ENCODE results near the gene GPNMB. TPM values are rescaled to one million over a fixed set of nuclear protein-coding genes. Genes with fewer than 3 reads are reported as not detected.

GPNMB gene
- total and polyA plus RNA-seq, 2 of the 4 experiments (the other 2 are of a cell fraction), result under 0.01 to 0.14 TPM

DNA sequence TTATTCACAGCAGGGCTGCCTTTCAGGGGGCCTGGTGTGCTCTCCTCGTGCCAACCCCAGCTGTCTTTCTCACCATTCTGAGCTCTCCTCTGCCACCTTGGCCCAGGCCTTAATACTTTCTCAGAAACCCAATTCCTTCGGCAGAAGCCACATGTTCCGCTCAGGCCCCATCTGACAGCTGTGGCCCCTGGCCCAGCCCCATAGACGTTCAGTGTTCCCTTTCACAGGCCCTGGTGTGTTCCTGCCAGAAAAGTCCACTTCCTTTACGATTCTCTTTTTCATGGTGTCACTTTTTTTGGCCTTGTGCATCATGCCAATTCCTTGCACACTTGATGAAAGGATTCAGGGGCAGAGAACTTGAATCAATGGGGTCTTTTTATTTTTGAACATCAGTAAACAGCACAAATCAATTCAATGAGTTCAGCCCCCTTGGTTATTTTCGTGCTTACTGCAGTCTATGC, 15.9 kb upstream of the GPNMB start:
- Histone ChIP-seq H3K4me2 (ENCODE audit: low read depth, low read length) (no peak overlapping the region), H4K5ac (ENCODE audit: low read depth, low read length) (no peak overlapping the region), H3K9me3 (ENCODE audit: control insufficient read depth, insufficient read depth, low read length) (no peaks in the 10 kb centered on the region; the same call in 1 of the 2 replicates), H3K79me1 (ENCODE audit: low read depth in 1 of 2, low read length in 2 of 2) (no peaks in the 10 kb centered on the region), H2AK9ac (replicated peaks; ENCODE audit: low read depth, low read length, poor library complexity) (no peak overlapping the region), H3K14ac (replicated peaks; ENCODE audit: low read depth, low read length) (no peak overlapping the region), H2BK120ac (ENCODE audit: low read depth, low read length) (no peak overlapping the region), H3K23ac (ENCODE audit: low read depth, low read length) (no peak overlapping the region), H3K4me3 (ENCODE audit: insufficient read depth, low read depth, low read length) (no peak overlapping the region), H2BK5ac (ENCODE audit: low read depth, low read length, poor library complexity, severe bottlenecking) (no peak overlapping the region), H2AK5ac (ENCODE audit: low read depth, low read length) (no peak overlapping the region), H3K36me3 (ENCODE audit: control insufficient read depth, insufficient read depth, low read length) (no peaks in the 10 kb centered on the region), H3K4ac (ENCODE audit: low read depth, low read length) (no peak overlapping the region), H3K9me1 (ENCODE audit: insufficient read depth, low read length) (no peaks in the 10 kb centered on the region), H3K27me3 (ENCODE audit: control insufficient read depth, insufficient read depth, low read length) (peaks cover 2% of the 10 kb centered on the region), H2BK20ac (ENCODE audit: low read depth, low read length) (no peak overlapping the region), H4K20me1 (ENCODE audit: insufficient read depth, low read length) (no peaks in the 10 kb centered on the region), H2BK15ac (ENCODE audit: low read depth, low read length) (no peak overlapping the region), H4K91ac (ENCODE audit: insufficient read depth, low read depth, low read length) (no peak overlapping the region), H3K9ac (ENCODE audit: low read depth, low read length) (no peak overlapping the region), H4K8ac (ENCODE audit: low read depth in 2 of 2, low read length in 2 of 2) (no peak overlapping the region), H3K4me1 (ENCODE audit: control insufficient read depth, insufficient read depth, low read length) (no peaks in the 10 kb centered on the region), H3K56ac (ENCODE audit: extremely low read depth, insufficient read depth, low read length) (no peak overlapping the region), H3K27ac (ENCODE audit: insufficient read depth, low read length) (no peak overlapping the region), H2AFZ (replicated peaks; ENCODE audit: low read length, poor library complexity) (no peak overlapping the region), H3K18ac (ENCODE audit: low read depth, low read length) (no peak overlapping the region)
- in situ Hi-C loops (cut with MboI; ENCODE audit: low sequenced_read_pairs) (no loop called here), dilution Hi-C loops (cut with HindIII; ENCODE audit: low sequenced_read_pairs, unreplicated experiment) (no loop called here), intact Hi-C loops (cut with micrococcal nuclease) (no loop called here)
- DNase-seq (no peak), ATAC-seq (ENCODE audit: low read depth) (no peak)
- ChIA-PET POLR2A (ENCODE audit: unreplicated experiment) (no interaction called here), CTCF (no interaction called here)
- no peak for TF ChIP-seq MXI1 (IDR thresholded peaks at IDR 0.05; ENCODE audit: borderline replicate concordance, low read depth, low read length)
- TF ChIP-seq RAD21 (IDR thresholded peaks at IDR 0.05; ENCODE audit: low read length), result no peak
- TF ChIP-seq, protein P1, sequence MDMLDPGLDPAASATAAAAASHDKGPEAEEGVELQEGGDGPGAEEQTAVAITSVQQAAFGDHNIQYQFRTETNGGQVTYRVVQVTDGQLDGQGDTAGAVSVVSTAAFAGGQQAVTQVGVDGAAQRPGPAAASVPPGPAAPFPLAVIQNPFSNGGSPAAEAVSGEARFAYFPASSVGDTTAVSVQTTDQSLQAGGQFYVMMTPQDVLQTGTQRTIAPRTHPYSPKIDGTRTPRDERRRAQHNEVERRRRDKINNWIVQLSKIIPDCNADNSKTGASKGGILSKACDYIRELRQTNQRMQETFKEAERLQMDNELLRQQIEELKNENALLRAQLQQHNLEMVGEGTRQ (IDR thresholded peaks at IDR 0.05; ENCODE audit: low read depth, low read length), result no peak
- no peak for TF ChIP-seq NFE2L2 (IDR thresholded peaks at IDR 0.05; ENCODE audit: low read depth, low read length)
- no peak for TF ChIP-seq FOS (IDR thresholded peaks at IDR 0.05; ENCODE audit: low read depth, low read length)
- TF ChIP-seq RFX5 (IDR thresholded peaks at IDR 0.05; ENCODE audit: low read depth, low read length), result no peak
- no peak for TF ChIP-seq MAFK (IDR thresholded peaks at IDR 0.05; ENCODE audit: low read depth, low read length)
- TF ChIP-seq CHD1 (IDR thresholded peaks at IDR 0.05; ENCODE audit: low read depth, low read length), result no peak
- TF ChIP-seq, protein P2, sequence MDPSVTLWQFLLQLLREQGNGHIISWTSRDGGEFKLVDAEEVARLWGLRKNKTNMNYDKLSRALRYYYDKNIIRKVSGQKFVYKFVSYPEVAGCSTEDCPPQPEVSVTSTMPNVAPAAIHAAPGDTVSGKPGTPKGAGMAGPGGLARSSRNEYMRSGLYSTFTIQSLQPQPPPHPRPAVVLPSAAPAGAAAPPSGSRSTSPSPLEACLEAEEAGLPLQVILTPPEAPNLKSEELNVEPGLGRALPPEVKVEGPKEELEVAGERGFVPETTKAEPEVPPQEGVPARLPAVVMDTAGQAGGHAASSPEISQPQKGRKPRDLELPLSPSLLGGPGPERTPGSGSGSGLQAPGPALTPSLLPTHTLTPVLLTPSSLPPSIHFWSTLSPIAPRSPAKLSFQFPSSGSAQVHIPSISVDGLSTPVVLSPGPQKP (IDR thresholded peaks at IDR 0.05; ENCODE audit: borderline replicate concordance, low read depth, low read length), result no peak
- no peak for TF ChIP-seq RCOR1 (IDR thresholded peaks at IDR 0.05; ENCODE audit: insufficient replicate concordance, low read length)
- TF ChIP-seq SMC3 (IDR thresholded peaks at IDR 0.05; ENCODE audit: low read depth, low read length), result no peak
- TF ChIP-seq, protein P3, sequence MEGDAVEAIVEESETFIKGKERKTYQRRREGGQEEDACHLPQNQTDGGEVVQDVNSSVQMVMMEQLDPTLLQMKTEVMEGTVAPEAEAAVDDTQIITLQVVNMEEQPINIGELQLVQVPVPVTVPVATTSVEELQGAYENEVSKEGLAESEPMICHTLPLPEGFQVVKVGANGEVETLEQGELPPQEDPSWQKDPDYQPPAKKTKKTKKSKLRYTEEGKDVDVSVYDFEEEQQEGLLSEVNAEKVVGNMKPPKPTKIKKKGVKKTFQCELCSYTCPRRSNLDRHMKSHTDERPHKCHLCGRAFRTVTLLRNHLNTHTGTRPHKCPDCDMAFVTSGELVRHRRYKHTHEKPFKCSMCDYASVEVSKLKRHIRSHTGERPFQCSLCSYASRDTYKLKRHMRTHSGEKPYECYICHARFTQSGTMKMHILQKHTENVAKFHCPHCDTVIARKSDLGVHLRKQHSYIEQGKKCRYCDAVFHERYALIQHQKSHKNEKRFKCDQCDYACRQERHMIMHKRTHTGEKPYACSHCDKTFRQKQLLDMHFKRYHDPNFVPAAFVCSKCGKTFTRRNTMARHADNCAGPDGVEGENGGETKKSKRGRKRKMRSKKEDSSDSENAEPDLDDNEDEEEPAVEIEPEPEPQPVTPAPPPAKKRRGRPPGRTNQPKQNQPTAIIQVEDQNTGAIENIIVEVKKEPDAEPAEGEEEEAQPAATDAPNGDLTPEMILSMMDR (conservative IDR thresholded peaks at IDR 0.05; ENCODE audit: low read depth, low read length), result no peak
- TF ChIP-seq POLR2A (IDR thresholded peaks at IDR 0.05; ENCODE audit: low read depth, low read length), result no peak
- TF ChIP-seq MAZ (IDR thresholded peaks at IDR 0.05; ENCODE audit: borderline replicate concordance, low read depth, low read length), result no peak
- TF ChIP-seq CEBPB (IDR thresholded peaks at IDR 0.05; ENCODE audit: low read depth, low read length), result no peak
- WGBS, 2 experiments (ENCODE audit: extremely low coverage in 2 of 2, insufficient read length in 1 of 2), result 100% methylated on average over 2 of the region's 6 CpGs; no CpG with 5 or more reads in 1 of the 2 experiments
- no TSS peak for BruUV-seq (replicated peaks)
